HG03103 (cell line): ENCODE results near the gene VSIG10.
"Not testable (repeated sequence)": the region's sequence is repeated elsewhere in the genome, so short reads cannot be mapped to it uniquely, and the experiment has no call there.

Source experiments
- ATAC-seq: cut with Tn5 transposase; IDR thresholded peaks from one replicate; pipeline ENCODE4 v1.9.1; 2021; ENCODE audit warnings: low read depth; ENCODE audit not compliant: unreplicated experiment

Gene VSIG10

GRCh38 chr12:118119449-118119879, 15.7 kb upstream of the VSIG10 start:
- ATAC-seq: no peak

DNA sequence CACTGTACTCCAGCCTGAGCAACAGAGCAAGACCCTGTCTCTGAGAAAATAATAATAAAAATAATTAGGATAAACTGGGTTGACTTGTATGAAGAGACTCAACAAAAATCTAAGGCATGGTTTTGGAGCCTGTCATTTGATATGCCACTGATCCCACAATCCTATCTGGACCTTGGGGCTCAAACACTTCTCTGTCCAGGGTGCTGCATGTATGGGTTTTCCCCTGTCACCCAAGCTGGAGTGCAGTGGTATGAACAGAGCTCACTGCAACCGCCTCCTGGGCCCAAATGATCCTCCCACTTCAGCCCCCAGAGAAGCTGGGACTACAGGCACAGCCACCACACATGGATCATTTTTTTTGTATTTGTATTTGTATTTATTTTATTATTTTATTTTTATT, 5.3 kb upstream of the VSIG10 start:
- ATAC-seq: no peak

DNA sequence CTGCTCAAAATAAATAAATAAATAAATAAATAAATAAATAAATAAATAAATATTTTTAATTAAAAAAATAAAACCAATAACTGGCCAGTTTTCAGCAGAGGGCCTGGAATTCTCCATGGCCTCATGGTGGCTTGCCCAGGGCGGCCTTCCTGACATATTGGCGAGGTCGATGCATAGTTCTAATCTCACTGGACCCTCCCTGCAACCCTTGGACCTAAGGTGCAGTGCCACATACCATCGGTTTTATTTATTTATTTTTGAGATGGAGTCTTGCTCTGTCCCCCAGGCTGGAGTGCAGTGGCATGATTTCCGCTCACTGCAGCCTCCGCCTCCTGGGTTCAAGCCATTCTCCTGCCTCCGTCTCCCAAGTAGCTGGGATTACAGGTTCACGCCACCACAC, 3.9 kb upstream of the VSIG10 start:
- ATAC-seq: no peak

GRCh38 chr12:118107011-118107410, 3.2 kb upstream of the VSIG10 start:
- no peak for ATAC-seq

DNA sequence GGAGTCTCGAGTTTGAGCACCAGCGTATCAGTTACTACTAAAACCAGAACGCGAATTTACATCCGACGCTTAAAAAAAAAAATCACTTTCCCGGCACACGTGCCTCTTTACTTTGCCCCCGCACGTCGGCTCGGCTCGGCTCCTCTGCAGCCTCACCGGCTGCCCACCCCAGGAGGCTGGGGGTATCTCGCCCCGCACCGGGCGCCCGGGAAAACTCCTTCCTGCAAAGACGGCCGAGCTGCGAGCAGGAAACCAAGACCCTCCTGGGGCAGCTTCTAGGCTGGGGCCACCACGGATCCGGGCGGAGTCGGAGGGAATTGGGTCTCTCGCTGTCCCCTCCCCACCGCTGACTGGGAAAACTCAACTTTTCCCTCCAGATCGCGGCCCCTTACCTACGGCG, 610 bp downstream of the VSIG10 start:
- no peak for ATAC-seq

DNA sequence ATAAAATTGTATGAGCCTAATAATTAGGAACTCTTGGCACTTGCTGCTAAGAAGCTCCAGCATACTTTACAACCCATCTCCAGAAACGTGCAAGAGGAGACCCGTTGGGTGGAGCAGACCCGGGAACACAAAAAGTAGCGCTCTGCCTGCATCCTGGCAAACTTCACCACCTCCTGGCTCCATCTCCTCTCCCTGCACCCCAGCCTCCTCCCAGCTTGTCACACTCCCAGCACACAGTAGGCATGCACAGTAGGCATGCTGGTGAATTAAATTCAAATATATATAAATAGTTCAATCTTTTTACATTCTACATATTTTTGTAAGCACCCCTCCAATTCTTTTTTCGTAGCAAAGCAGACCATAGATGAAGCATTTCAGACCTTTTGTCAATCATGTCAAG, 1.2 kb downstream of the VSIG10 start:
- ATAC-seq: no peak

GRCh38 chr12:118102070-118102469, 1.7 kb downstream of the VSIG10 start:
- ATAC-seq: no peak

DNA sequence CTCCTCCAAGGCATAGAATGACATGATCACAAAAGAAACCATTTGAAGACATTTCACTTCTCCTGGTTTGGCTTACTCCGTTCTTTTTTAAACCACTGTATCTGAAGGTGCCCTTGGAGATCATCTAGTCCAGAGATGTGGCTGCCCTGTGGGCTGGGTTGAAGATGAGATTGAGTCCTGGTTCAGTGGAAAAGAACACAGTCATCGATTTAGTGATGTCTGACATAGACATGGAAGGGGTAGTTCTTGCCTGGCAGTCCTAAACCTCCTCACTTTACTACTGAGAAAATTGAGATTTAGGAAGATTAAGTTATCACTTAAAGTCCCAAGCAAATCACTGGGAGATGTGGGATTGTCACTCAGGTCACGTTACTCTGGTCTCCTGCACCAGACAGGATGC, 2.8 kb downstream of the VSIG10 start:
- no peak for ATAC-seq

DNA sequence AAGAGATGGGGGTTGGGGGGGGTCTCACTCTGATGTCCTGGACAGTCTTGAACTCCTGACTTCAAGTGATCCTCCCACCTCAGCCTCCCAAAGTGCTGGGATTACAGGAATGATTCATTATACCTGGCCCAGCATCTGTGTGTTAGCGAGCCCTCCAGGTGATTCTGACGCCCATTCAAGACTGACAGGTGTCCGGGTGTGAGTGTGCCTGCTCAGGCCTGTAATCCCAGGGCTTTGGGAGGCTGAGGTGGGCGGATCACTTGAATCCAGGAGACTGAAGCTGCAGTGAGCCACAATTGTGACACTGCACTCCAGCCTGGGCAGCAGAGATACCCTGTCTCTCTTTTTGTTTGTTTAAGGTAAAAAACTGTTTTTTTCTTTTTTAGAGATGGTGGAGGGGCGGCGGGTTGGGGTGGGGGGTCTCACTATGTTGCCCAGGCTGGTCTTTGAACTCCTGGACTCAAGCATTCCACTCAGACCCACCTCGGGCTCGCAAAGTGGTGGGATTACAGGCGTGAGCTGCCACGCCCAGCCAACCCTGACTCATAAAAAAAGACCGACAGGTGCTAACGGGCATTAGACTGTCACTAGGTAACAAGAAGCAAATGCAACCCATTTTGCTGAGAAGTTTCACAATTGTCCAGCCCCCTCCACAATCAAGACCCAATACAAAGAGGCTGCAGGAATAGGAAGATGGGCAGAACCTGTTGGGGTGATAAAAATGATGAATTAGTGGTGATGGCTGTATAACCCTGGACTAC, 4.7 kb downstream of the VSIG10 start:
- ATAC-seq: no peak

- ATAC-seq: no peak
Measured at GRCh38 chr12:118098401-118098800, 5.4 kb downstream of the VSIG10 start.

DNA sequence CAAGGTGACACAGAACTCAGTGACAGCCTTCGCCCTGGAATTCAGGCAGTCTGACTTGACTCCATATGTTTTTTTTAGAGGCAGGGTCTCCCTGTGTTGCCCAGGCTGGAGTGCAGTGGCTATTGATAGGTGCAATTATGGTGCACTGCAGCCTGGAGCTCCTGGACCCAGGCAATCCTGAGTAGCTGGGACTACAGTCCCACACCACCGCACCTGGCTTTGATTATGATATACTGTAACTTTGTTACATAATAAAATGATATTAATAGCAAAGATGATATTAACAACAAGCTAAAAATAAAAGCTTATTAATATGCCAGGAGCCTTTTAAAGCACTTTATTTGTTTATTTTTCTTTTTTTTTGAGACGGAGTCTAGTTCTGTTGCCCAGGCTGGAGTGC, 9.8 kb downstream of the VSIG10 start:
- ATAC-seq: no peak

GRCh38 chr12:118089782-118090181, 14.0 kb downstream of the VSIG10 start:
- ATAC-seq: no peak

DNA sequence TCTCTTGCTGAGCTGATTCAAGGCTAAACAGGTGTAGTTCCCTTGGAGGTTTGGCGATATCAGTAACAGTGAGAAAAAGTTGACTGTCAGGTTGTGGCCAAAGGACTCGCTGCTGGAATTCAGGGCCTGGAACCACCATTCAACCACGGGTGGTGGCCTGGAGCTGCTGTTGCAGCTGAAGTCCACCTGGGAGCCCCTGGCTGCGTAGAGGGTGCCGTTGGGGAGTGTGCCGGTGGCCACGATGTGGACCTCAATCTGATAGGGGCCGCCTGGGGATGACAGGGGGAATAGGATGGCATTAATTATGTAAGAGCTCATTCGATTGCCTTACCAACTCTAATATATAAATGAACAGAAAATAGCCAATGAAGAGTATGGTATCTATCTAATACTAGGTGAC, 21.6 kb downstream of the VSIG10 start:
- no peak for ATAC-seq

DNA sequence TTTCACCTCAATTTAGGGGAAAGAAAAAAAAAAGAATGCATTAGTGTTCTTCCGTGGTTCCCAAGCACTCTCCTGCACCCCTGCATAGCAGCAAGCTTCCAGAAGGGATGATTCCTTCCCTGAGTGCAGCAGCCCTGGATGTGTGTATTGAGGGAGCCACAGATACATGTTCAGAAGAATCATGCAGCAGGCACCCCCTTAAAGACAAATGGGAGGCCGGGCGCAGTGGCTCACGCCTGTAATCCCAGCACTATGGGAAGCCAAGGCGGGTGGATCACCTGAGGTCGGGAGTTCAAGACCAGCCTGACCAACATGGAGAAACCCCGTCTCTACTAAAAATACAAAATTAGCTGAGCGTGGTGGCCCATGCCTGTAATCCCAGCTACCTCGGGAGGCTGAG, 22.3 kb downstream of the VSIG10 start:
- ATAC-seq: not testable (repeated sequence)

DNA sequence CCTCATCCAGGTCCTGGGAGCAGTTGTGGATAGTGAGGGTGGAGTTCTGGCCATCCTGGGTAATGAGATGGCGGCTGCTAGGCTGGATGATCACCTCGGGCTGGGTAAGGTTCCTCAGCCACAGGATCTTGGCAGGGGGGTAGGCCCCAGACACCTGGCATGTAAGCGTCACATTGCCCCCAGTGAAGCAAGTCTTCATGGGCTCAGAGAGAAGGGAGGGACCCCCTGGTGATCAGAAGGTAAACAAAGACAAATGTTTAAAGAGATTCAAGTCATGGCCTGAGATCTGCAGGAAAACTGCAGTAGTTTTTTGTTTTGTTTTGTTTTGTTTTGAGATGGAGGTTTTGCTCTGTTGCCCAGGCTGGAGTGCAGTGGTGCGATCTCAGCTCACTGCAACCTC, 30.0 kb downstream of the VSIG10 start:
- no peak for ATAC-seq

DNA sequence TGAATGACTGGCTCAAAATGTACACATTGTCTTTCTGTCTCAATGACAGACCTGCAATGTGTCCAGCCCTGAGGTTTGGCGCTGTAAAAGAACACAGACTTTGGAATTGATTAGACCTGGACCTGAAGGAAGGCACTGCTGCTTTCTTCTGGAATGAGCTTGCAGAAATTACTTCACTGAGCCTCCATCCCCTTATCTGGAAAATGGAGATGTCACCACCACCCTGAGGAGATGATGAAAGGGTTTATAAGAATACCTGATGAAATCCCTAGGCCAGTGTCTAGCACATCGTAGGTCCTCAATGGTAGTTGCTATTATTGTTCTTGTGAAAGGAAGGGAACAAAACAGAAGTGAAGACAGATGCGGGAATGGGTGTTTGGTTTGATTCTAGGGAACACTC, 33.2 kb downstream of the VSIG10 start:
- no peak for ATAC-seq

GRCh38 chr12:118068445-118068844, 35.4 kb downstream of the VSIG10 start:
- no peak for ATAC-seq

DNA sequence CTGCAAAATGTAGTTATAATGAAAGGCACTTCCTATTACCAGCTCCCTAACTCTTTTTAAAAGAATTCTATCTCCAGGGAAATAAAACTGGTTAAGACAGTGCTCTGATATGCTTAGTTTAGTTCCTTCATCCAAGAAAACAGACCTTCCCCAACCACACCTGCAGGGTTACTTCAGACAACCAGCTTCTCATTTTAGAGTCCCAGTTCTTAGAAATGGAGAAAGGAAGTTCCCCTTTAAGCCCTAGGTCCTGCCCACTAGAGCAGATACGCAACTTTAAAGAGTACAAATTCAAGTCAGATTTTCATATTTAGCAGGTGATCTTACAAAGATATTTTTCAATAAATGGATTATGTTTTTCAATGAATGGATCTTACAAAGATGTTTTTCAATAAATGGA, 38.4 kb downstream of the VSIG10 start:
- no peak for ATAC-seq

GRCh38 chr12:118064608-118065007, 39.2 kb downstream of the VSIG10 start:
- ATAC-seq: no peak

DNA sequence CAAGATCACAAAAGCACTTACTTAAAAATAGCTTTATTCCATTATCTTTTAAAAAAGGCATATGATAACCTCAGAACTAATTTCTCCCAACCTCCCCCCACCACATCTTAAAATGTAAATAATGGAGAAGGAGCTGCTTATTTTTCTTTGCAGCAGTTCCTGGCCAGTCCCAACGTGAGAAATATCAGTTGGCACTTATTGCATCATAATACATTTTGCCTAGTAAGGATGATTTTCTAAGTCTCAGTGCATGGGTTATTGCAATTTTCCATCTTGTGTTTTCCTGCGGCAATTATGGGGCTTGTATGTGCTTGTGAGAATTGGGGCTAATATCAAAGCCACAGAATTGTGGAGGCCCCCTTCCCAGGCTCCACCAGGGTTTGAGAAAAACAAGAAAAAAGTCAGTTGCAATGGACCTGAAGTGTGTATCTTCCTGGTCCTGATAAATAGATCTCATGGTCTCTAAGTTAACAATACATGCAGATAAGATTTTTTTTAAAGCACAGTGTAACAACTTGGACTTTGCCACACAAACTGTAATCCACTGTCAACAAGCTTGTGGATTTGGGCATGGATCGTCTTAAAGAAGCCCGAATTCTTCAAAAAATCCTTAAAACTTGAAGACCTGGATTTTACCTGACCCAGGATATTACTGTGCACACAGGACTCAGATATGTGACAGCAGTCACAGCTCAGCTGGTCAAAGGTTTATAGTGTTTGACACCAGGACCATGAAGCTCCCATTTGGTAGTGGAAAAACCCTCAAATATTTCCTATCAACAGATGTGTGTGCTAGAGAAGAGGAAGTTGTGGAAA, 40.0 kb downstream of the VSIG10 start:
- no peak for ATAC-seq

DNA sequence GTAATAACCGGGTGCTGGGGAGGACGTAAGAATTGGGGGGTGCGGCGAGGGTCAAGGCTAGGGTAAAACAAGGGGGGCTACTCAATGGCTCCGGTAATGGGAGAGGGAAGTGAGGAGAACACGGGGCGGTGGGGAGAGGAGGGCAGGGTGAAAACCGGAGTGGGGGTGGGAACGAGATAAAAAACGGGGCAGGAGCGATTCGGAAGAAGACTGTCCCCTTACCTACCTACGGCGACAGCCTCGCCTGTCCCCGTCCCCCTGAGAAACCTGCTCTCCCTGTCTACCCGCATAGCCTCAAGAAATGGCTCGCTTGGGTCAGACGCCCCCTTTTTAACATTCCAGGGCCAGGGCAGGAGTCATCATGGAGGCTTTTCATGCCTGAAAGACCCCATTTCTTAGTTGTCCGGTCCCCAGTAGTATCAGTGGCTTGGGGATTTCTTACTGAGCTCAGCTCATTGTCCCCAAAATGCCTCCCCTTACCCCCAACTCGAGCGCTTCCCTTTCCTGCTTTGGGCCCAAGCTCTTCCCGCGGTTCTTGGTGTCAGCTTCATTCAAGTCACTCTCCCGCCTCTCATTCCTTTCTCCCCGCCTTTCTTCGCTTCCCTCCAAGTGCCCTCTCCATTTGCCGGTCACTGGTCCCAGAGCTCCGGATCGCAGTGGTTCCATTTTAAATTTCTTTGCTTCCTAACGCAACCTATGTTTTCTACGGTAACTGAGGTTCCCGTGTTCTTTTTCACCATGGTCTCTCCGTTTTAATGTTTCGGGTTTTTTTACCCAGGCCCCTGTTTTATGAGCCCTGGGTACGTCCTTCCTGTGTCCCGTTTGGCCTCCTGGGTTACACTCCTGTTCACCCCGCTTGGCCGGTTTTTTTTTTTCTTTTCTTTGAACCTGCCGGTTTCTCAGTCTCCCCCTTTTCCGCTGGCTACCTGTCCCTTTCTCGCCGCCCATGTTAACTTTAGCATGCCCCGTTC, 41.7 kb downstream of the VSIG10 start:
- ATAC-seq: no peak
